Muscle layer of colon (tissue), 2 donors: ENCODE data around the gene G6PC1.
A peak's percentile ranks its signal among the peaks of the same experiment; 100 is the strongest.
"Not testable (repeated sequence)": the region's sequence is repeated elsewhere in the genome, so short reads cannot be mapped to it uniquely, and the experiment has no call there.

ENCODE experiments used
- H3K27ac ChIP-seq: one replicate; pipeline ENCODE4 v1.7.0; 2013; ENCODE audit warnings: low read depth, mild to moderate bottlenecking, low read length, moderate library complexity
- H3K27me3 ChIP-seq, 2 donors: one replicate each; pipeline ENCODE4 v1.7.0; 2013; ENCODE audit warnings: low read length in 2 of 2, mild to moderate bottlenecking in 2 of 2; ENCODE audit not compliant: insufficient read depth in 2 of 2, control insufficient read depth in 1 of 2
- H3K36me3 ChIP-seq: one replicate; pipeline ENCODE4 v1.7.0; 2013; ENCODE audit warnings: mild to moderate bottlenecking, low read length; ENCODE audit not compliant: insufficient read depth
- H3K4me1 ChIP-seq: one replicate; pipeline ENCODE4 v1.7.0; 2013; ENCODE audit warnings: mild to moderate bottlenecking, low read length; ENCODE audit not compliant: insufficient read depth
- H3K4me3 ChIP-seq, 2 donors: one replicate each; pipeline ENCODE4 v1.7.0; 2013; ENCODE audit warnings: low read length in 2 of 2, low read depth in 1 of 2, mild to moderate bottlenecking in 1 of 2, moderate library complexity in 1 of 2
- H3K9ac ChIP-seq: one replicate; pipeline ENCODE4 v1.7.0; 2013; ENCODE audit warnings: low read length
- H3K9me3 ChIP-seq: one replicate; pipeline ENCODE4 v1.7.0; 2013; ENCODE audit warnings: mild to moderate bottlenecking, low read length
- donor health status: abdominal sarcoma.
- donor health status: Adenocarcinoma of cecum.

G6PC1 gene

GRCh38 chr17:42900460-42901331, at the start of gene G6PC1:
TSS of gene G6PC1 (plus strand) at chr17:42900799. CDS start at chr17:42900877, 78 bp downstream.
- Histone ChIP-seq H3K9ac (no peak within 1 kb of the TSS), H3K4me3 (no peak within 1 kb of the TSS)

GRCh38 chr17:42850954-42851353, 49.6 kb upstream of the G6PC1 start, which contains the start of gene AOC3:
TSS of gene AOC3 (plus strand) at chr17:42851199. CDS start at chr17:42851344, 145 bp downstream.
- Histone ChIP-seq H3K27ac (peak within 1 kb of the TSS; percentile 87), H3K9ac (peak within 1 kb of the TSS; percentile 91), H3K27me3 (no peaks in the 10 kb centered on the region)

More at GRCh38 chr17:42900460-42901331, at the start of gene G6PC1:
- no peaks in the 10 kb centered on the region for H3K9me3 ChIP-seq
- H3K4me1 ChIP-seq = no peaks in the 10 kb centered on the region
- H3K27me3 ChIP-seq = no peaks in the 10 kb centered on the region
- no peaks in the 10 kb centered on the region for H3K36me3 ChIP-seq
- no peak within 1 kb of the TSS for H3K27ac ChIP-seq

GRCh38 chr17:42851371-42852240, 49.0 kb upstream of the G6PC1 start:
- Histone ChIP-seq H3K27ac (peak overlapping the region; percentile 87), H3K4me1 (peaks cover 29% of the 10 kb centered on the region), H3K9ac (peak overlapping the region; percentile 91), H3K4me3 (peak overlapping the region; percentile 73 to 83), H3K36me3 (peaks cover 19% of the 10 kb centered on the region)
- not testable (repeated sequence) for H3K27me3 ChIP-seq, H3K9me3 ChIP-seq

More at GRCh38 chr17:42850954-42851353, 49.6 kb upstream of the G6PC1 start, which contains the start of gene AOC3:
- Histone ChIP-seq H3K4me1 (peaks cover 25% of the 10 kb centered on the region), H3K9me3 (no peaks in the 10 kb centered on the region), H3K4me3 (peak within 1 kb of the TSS; percentile 73 to 83), H3K36me3 (peaks cover 15% of the 10 kb centered on the region)

- H3K36me3 ChIP-seq = peaks cover 26% of the 10 kb centered on the region
- H3K4me3 ChIP-seq = peak overlapping the region; percentile 73 to 80
- peaks cover 36% of the 10 kb centered on the region for H3K4me1 ChIP-seq
- no peaks in the 10 kb centered on the region for H3K9me3 ChIP-seq
- no peaks in the 10 kb centered on the region for H3K27me3 ChIP-seq
- peak overlapping the region; percentile 95 for H3K27ac ChIP-seq
- H3K9ac ChIP-seq = peak overlapping the region; percentile 82
Measured at GRCh38 chr17:42852351-42852750, 48.2 kb upstream of the G6PC1 start.

GRCh38 chr17:42853004-42853403, 47.6 kb upstream of the G6PC1 start:
- peak overlapping the region; percentile 73 to 80 for H3K4me3 ChIP-seq
- peaks cover 33% of the 10 kb centered on the region for H3K36me3 ChIP-seq
- H3K27me3 ChIP-seq = no peaks in the 10 kb centered on the region
- peaks cover 36% of the 10 kb centered on the region for H3K4me1 ChIP-seq
- peak overlapping the region; percentile 82 for H3K9ac ChIP-seq
- no peaks in the 10 kb centered on the region for H3K9me3 ChIP-seq
- peak overlapping the region; percentile 95 for H3K27ac ChIP-seq

- Histone ChIP-seq H3K4me1 (peaks cover 36% of the 10 kb centered on the region), H3K9ac (peak overlapping the region; percentile 82), H3K36me3 (peaks cover 39% of the 10 kb centered on the region), H3K9me3 (no peaks in the 10 kb centered on the region), H3K27me3 (no peaks in the 10 kb centered on the region), H3K4me3 (peak overlapping the region; percentile 73 to 80), H3K27ac (peak overlapping the region; percentile 95)
Measured at GRCh38 chr17:42853597-42853967, 47.0 kb upstream of the G6PC1 start.

- peak overlapping the region; percentile 95 for H3K27ac ChIP-seq
- H3K9ac ChIP-seq = peak overlapping the region; percentile 82
- peaks cover 34% of the 10 kb centered on the region for H3K4me1 ChIP-seq
- peaks cover 39% of the 10 kb centered on the region for H3K36me3 ChIP-seq
- peak overlapping the region; percentile 73 to 80 for H3K4me3 ChIP-seq
- no peaks in the 10 kb centered on the region for H3K27me3 ChIP-seq
- H3K9me3 ChIP-seq = no peaks in the 10 kb centered on the region
Measured at GRCh38 chr17:42853968-42854790, 46.4 kb upstream of the G6PC1 start.

GRCh38 chr17:42855048-42855596, 45.5 kb upstream of the G6PC1 start:
- H3K4me1 ChIP-seq = peaks cover 25% of the 10 kb centered on the region
- H3K27ac ChIP-seq = peak overlapping the region; percentile 4
- no peaks in the 10 kb centered on the region for H3K9me3 ChIP-seq
- H3K9ac ChIP-seq = peak overlapping the region; percentile 61
- H3K27me3 ChIP-seq = no peaks in the 10 kb centered on the region
- H3K4me3 ChIP-seq = peak overlapping the region in 1 of 2 donors; percentile 58
- peaks cover 39% of the 10 kb centered on the region for H3K36me3 ChIP-seq

GRCh38 chr17:42856093-42856492, 44.5 kb upstream of the G6PC1 start:
- H3K27ac ChIP-seq = peak overlapping the region; percentile 4

GRCh38 chr17:42856516-42856915, 44.1 kb upstream of the G6PC1 start:
- H3K9ac ChIP-seq, H3K27me3 ChIP-seq, H3K4me3 ChIP-seq, H3K9me3 ChIP-seq: not testable (repeated sequence)
- Histone ChIP-seq H3K4me1 (peaks cover 23% of the 10 kb centered on the region), H3K27ac (peak overlapping the region; percentile 34), H3K36me3 (peaks cover 39% of the 10 kb centered on the region)

More at GRCh38 chr17:42856093-42856492, 44.5 kb upstream of the G6PC1 start:
- H3K9ac ChIP-seq = peak overlapping the region; percentile 61
- H3K27me3 ChIP-seq, H3K9me3 ChIP-seq: not testable (repeated sequence)
- peak overlapping the region in 1 of 2 donors; percentile 58 for H3K4me3 ChIP-seq
- H3K4me1 ChIP-seq = peaks cover 23% of the 10 kb centered on the region
- H3K36me3 ChIP-seq = peaks cover 39% of the 10 kb centered on the region
